ENCODE measurements around the gene SPHK2. TPM values are rescaled to one million over a fixed set of nuclear protein-coding genes. Genes with fewer than 3 reads are reported as not detected.

Gene SPHK2
- polyA plus RNA-seq, 1 of the 3 experiments (the other 2 are of a cell fraction): 14.8 TPM

GRCh38 chr19:48623556-48624066, 4.3 kb downstream of the SPHK2 start:
- Histone ChIP-seq H3K36me3 (replicated peaks in 1 of 2; ENCODE audit: control insufficient read depth in 1 of 2, insufficient read depth in 2 of 2, low read length in 1 of 2) (peaks cover 2 to 4% of the 10 kb centered on the region in 2 experiments), H3K27ac (ENCODE audit: low read depth in 2 of 2, low read length in 1 of 2) (peak overlapping the region; percentile 78 to 98), H3K4me3 (ENCODE audit: low read depth in 2 of 2, low read length in 1 of 2) (peak overlapping the region; percentile 47 to 59), H3F3A (replicated peaks; ENCODE audit: insufficient read depth) (peaks cover 24% of the 10 kb centered on the region), H3K9me3 (no peaks in the 10 kb centered on the region), H3K4me2 (peak overlapping the region; percentile 80), H4K20me1 (ENCODE audit: insufficient read depth) (peaks cover under 1% of the 10 kb centered on the region; the same call in 1 of the 2 replicates), H3K79me2 (ENCODE audit: insufficient read depth) (peaks cover 14% of the 10 kb centered on the region), H3K9me2 (no peaks in the 10 kb centered on the region), H3K4me1 (ENCODE audit: control insufficient read depth in 1 of 2, insufficient read depth in 2 of 2, low read depth in 1 of 2, low read length in 1 of 2) (peaks cover 4 to 26% of the 10 kb centered on the region in 2 experiments; a peak in 2 of 4 replicates), H3K27me3 (ENCODE audit: insufficient read depth) (no peaks in the 10 kb centered on the region), H3K9ac (peak overlapping the region; percentile 64), H2AFZ (ENCODE audit: low read depth) (peak overlapping the region; percentile 77; the same call in 1 of the 2 replicates)
- DNase-seq: peak; percentile 65
- no peak for TF ChIP-seq TEAD4 (IDR thresholded peaks at IDR 0.05; ENCODE audit: borderline replicate concordance, insufficient read depth)
- no peak for TF ChIP-seq EP300 (IDR thresholded peaks at IDR 0.05; ENCODE audit: borderline replicate concordance in 1 of 2, low read depth in 1 of 2, low read length in 1 of 2)
- TF ChIP-seq MEF2A (IDR thresholded peaks at IDR 0.05; ENCODE audit: borderline replicate concordance, low read depth): no peak
- peak; percentile 76 for TF ChIP-seq GATA2 (CRISPR knock-in tag; IDR thresholded peaks at IDR 0.05)
- peak; percentile 63; the same call in 1 of the 2 replicates for TF ChIP-seq TAF1 (IDR thresholded peaks at IDR 0.05; ENCODE audit: borderline replicate concordance, low read depth, low read length)
- peak; percentile 77 for TF ChIP-seq POLR2AphosphoS5 (IDR thresholded peaks at IDR 0.05; ENCODE audit: low read depth, low read length)
- no peak for TF ChIP-seq MAX (IDR thresholded peaks at IDR 0.05; ENCODE audit: low read depth)
- TF ChIP-seq MXI1 (IDR thresholded peaks at IDR 0.05; ENCODE audit: low read depth, low read length): peak; percentile 88
- TF ChIP-seq USF1 (IDR thresholded peaks at IDR 0.05; ENCODE audit: borderline replicate concordance, low read depth): no peak; the same call in 1 of the 2 replicates
- TF ChIP-seq RCOR1 (IDR thresholded peaks at IDR 0.05; ENCODE audit: low read length): peak; percentile 53; the same call in 1 of the 2 replicates
- TF ChIP-seq CTCF (IDR thresholded peaks at IDR 0.05): no peak
- WGBS (ENCODE audit: low lambda C conversion rate): 13% methylated on average over 8 of the region's 8 CpGs
- CTCF ChIA-PET: interaction anchor here (1.6 to 2.2 kb wide), 2 partner anchors 15 to 34 kb away, joined by 5 to 7 read pairs; no protein-coding TSS in a partner anchor
- POLR2A ChIA-PET: interaction anchor here (0.6 to 1.5 kb wide), 6 partner anchors 9 to 261 kb away, joined by 3 to 13 read pairs (median 4); partner anchors contain the start of gene CA11

GRCh38 chr19:48624067-48624594, 4.8 kb downstream of the SPHK2 start:
- Histone ChIP-seq H3K27me3 (ENCODE audit: insufficient read depth) (no peaks in the 10 kb centered on the region), H3K4me3 (ENCODE audit: low read depth in 2 of 2, low read length in 1 of 2) (peak overlapping the region; percentile 64 to 68), H3K4me2 (peak overlapping the region; percentile 98), H3K4me1 (ENCODE audit: control insufficient read depth in 1 of 2, insufficient read depth in 2 of 2, low read depth in 1 of 2, low read length in 1 of 2) (peaks cover 4 to 26% of the 10 kb centered on the region in 2 experiments; a peak in 2 of 4 replicates), H3K9me2 (no peaks in the 10 kb centered on the region), H3K9ac (peak overlapping the region; percentile 74), H3K9me3 (no peaks in the 10 kb centered on the region), H3K79me2 (ENCODE audit: insufficient read depth) (peaks cover 10% of the 10 kb centered on the region), H3K27ac (ENCODE audit: low read depth in 2 of 2, low read length in 1 of 2) (peak overlapping the region; percentile 78 to 98), H2AFZ (ENCODE audit: low read depth) (peak overlapping the region; percentile 77; the same call in 1 of the 2 replicates), H3K36me3 (replicated peaks in 1 of 2; ENCODE audit: control insufficient read depth in 1 of 2, insufficient read depth in 2 of 2, low read length in 1 of 2) (peaks cover 3 to 4% of the 10 kb centered on the region in 2 experiments), H4K20me1 (ENCODE audit: insufficient read depth) (no peaks in the 10 kb centered on the region), H3F3A (replicated peaks; ENCODE audit: insufficient read depth) (peaks cover 22% of the 10 kb centered on the region)
- ChIA-PET CTCF (interaction anchor here (1.6 to 2.2 kb wide), 2 partner anchors 16 to 35 kb away, joined by 5 to 7 read pairs; no protein-coding TSS in a partner anchor), POLR2A (interaction anchor here (0.9 to 1.5 kb wide), 5 partner anchors 8 to 27 kb away, joined by 3 to 13 read pairs (median 5); partner anchors contain the start of gene CA11)
- peak; percentile 97 for DNase-seq
- WGBS (ENCODE audit: low lambda C conversion rate): 10% methylated on average over 35 of the region's 40 CpGs
- TF ChIP-seq PBX3 (IDR thresholded peaks at IDR 0.05): no peak
- no peak for TF ChIP-seq JUND (IDR thresholded peaks at IDR 0.05)
- TF ChIP-seq POLR2AphosphoS5 (IDR thresholded peaks at IDR 0.05; ENCODE audit: low read depth, low read length): no peak; the same call in 1 of the 2 replicates
- peak; percentile 74 for TF ChIP-seq RFX5 (IDR thresholded peaks at IDR 0.05; ENCODE audit: low read length)
- peak; percentile 36; the same call in 1 of the 2 replicates for TF ChIP-seq MAX (IDR thresholded peaks at IDR 0.05; ENCODE audit: low read depth)
- no peak for TF ChIP-seq GATA2 (CRISPR knock-in tag; IDR thresholded peaks at IDR 0.05)
- no peak for TF ChIP-seq REST (IDR thresholded peaks at IDR 0.05; ENCODE audit: low read depth, low read length)
- TF ChIP-seq CHD2 (IDR thresholded peaks at IDR 0.05; ENCODE audit: low read length, partially characterized antibody): peak; percentile 92
- TF ChIP-seq TAF1 (IDR thresholded peaks at IDR 0.05; ENCODE audit: borderline replicate concordance, low read depth, low read length): no peak; the same call in 1 of the 2 replicates

Data from SK-N-SH (cell line).